C1 segment of cervical spinal cord (tissue), 14 donors: ENCODE results near the gene FAM174C.

ENCODE experiments used
- DNase-seq, 14 donors: peaks; one replicate each; lab custom pipeline; 2025; lab: John Stamatoyannopoulos, UW

Gene FAM174C

DNA sequence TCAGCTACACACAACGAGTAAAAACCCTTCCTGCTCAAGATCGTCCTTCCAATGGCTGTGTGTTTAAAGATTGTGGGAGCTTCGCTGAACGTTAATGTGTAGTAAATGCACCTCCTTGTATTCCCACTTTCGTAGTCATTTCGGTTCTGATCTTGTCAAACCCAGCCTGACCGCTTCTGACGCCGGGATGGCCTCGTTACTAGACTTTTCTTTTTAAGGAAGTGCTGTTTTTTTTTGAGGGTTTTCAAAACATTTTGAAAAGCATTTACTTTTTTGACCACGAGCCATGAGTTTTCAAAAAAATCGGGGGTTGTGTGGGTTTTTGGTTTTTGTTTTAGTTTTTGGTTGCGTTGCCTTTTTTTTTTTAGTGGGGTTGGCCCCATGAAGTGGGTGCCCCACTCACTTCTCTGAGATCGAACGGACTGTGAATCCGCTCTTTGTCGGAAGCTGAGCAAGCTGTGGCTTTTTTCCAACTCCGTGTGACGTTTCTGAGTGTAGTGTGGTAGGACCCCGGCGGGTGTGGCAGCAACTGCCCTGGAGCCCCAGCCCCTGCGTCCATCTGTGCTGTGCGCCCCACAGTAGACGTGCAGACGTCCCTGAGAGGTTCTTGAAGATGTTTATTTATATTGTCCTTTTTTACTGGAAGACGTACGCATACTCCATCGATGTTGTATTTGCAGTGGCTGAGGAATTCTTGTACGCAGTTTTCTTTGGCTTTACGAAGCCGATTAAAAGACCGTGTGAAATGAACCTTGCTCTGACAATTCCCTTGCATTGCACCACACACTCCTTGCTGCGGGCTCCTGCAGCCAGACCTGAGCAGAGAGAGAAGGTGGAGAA lies 2.7 kb upstream of the FAM174C start:
- peak in 1 of 14 donors; percentile 14 for DNase-seq

DNA sequence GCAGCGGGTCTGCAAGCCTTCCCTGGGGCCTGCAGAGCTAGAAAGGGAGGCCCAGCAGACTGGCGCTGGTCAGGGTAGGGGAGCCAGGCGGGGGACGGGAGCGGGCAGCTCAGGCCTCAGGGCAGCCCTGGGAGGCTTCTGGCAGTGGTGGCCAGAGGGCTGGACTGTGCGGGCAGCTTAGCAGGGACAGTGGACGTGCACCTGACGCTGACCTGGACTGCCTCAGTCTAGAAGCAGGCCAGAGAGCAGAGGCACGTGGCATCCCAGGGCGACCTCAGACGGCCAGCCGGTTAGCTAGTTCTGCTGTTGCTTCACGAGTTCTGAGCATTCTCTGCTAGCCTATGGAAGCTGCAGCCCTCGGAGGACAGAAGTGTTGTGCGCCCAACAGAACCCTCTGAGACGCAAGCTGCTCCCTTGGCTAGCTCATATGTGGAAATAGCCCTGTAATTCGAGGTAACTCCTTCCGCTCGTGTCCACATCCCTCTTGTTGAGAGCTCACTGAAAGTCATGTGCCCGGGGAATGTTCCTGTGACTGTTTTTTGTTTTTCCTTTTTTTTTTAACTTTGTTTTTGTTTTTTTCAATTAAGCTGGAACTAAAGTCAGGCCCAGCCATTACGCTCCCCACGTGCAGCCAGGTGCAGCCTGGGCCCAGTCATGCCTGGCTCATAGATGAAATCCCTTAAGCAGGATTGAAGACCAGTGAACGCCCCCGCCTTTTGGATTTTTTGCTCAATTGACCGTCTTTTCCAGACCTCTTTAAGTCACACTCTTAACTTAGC lies 1.9 kb upstream of the FAM174C start:
- no peak for DNase-seq

DNA sequence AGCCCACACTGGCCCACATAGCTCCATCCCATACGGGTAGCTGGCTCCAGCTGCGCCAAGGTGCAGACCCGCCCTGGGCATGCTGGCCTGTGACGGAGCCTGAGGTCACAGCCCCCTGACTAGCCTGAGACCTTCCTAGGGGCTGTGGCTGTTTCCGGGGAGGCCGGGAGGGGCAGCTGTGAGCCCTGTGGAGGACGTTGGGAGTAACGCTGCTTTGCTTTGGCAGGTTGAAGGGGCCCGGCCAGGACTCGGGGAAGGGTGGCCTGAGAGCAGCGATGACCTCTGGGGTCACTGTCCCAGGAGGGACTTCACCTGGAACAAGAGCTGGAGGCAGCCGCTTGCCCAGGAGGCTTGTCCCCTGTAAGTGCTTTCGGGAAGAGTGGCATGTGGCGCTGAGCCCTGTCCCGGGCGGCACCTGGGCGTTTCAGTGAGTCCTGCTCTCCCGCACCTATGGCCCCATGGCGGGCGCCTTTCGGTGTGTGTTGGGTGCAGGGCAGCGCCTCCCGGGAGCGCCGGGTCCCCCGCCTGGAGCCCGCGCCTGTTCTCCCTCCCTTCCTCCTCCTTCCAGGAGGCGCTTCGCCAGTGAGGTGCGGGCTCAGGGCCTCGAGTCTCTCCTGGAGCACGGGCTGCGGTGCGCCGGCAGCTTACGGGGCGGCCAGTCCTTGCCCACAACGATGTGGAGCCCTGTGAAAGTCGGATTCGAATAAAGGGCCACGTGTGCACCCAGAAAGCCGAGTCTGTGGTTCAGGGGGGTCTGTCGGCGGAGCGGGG lies 1.1 kb upstream of the FAM174C start:
- no peak for DNase-seq

DNA sequence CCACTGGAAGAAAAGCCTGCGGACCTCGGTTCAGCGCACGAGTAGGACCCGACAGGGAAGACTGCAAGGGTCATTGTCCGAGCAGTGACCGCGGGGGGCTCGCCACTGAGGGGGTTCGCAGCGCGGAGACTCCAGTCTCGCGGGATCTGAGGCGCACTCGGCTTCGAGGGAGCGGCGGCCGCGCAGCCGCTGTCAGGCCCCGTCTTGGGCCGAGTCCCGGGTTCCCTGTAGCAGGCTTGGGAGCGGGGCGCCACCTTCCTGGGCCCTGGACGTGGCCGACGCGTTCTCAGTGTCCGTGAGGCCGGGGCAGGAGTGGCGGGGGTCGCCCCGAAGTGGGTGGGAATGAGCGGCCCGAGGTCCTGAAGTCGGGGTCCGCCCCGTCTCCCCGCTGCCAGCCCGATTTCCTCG lies 474 bp upstream of the FAM174C start:
- peak in 1 of 14 donors; percentile 66 for DNase-seq

DNA sequence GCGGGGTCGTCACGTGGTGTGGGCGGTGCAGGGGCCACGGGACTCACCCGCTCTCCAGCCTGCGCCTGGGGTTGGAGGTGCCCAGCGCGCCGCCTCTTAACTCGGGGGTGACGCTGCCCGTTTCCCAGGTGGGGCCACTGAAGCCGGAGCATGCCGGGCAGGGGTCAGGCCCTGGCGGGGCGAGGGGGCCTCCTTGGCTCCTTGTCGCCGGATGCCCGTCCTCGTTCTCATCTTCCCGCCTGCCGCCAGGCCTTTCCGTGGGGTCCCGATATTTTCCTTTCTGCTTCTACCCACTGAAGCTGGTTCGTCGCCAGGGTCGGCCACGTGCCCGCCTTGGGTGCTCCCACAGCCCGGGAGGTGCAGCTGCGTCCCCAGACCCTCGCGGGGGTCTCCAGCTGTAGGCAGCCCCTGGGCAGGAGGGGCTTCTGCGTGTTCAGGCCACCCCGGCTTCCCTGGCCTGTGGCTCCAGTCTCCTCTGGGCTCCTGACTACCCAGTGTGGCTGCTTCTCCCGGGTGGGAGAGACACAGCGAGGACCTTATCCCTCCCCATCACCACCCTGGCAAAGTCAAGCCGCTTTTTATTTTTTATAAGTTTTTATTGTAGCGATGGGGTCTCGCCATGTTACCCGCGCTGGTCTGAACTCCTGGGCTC lies 772 bp downstream of the FAM174C start:
- peak in 1 of 14 donors; percentile 80 for DNase-seq

DNA sequence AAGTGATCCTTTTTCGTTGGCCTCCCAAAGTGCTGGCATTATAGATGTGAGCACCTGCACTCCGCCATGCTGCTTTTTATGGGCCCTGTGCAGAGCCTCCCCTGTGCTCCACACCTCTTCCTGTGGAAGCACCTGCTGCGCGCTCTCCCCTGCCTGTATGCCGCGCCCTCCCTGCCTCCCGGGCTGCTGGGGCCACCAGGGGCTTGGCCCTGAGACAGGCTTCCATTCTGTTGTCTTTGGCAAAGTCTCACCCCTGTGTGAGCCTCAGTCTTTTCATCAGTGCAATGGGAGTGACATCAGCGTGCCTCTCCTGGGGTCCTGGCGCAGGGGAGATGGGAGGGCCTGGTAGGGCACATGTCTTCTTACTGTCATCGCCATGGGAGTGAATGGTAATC lies 1.3 kb downstream of the FAM174C start:
- no peak for DNase-seq

DNA sequence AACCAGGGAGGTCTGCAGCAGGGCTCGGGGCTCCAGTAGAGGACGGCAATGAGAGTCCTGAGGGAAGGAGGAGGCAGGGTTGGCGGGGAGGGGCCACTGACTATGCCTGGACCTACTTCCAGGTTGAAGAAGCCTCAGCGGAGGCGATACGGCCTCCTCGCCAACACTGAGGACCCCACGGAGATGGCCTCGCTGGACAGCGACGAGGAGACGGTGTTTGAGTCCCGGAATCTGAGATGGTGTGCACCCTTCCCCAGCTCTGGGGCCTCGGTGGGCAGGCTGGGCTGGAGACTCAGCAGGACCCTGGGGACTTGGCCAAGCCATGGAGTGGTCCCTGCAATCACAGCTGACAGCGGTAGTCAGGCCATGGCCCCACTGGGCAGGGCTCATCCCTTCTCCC lies 1.7 kb downstream of the FAM174C start:
- no peak for DNase-seq

DNA sequence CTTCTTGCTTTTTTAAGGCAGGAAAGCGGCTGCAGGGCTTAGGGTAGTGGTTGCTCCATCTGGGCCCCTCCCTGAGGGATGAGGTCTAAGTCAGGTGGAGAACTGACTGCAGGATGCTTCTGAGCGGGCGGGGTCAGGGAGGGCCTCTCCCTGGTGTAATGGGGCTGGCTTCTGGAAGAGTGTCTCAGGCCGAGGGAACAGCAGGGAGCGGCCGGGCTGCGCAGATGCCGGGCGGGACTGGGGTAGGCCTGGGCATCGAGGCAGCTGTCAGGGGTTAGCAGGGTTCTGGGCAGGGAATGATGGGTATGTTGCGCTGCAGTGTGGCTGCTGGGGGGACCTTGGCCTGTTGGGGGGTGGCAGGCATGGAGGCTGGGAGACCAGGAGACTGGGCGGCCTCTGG lies 2.7 kb downstream of the FAM174C start:
- no peak for DNase-seq

DNA sequence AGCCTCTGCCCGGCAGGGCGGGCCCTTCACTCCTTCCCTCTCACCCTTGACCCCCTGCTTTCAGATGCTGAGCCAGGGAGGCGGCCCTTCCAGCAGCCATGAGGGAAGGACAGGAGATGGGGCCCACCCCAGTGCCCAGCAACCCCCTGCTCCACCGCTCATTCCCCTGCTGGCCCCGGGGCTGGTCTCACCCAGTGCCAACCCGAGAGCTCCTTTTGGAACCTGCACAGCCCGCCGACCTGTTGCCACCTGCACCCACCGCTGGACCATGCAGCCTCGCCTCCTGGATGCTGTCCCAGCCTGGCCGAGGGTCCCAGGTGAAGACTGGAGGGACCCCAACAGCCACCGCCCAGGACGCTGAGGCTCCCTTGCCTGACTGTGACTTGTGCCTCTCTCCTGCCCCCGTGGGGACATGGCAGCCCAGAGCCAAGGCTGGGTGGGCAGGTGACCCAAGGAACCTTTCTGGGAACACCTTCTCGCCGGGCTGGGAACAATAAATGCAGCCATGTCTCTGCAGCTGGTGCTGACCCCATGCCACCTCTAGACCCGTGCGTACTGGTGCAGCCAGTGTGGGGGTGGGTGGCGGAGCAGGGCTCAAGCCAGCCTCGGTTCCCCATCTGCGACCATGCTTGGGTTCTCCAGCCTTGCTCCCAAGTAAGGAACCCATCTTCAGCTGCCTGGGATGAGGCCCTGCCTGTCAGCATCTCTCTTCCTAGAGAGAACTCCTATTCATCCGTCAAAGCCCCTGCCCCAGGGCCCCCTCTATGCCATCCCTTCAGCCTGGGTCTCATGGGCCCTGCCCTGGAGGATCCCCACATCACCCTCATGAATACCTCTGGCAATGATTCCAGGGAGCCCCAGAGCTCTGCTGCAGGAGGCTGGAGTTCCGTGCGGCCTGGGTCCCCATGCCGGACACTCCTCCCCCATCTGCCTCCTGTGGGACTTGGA lies 3.7 kb downstream of the FAM174C start:
- no peak for DNase-seq

DNA sequence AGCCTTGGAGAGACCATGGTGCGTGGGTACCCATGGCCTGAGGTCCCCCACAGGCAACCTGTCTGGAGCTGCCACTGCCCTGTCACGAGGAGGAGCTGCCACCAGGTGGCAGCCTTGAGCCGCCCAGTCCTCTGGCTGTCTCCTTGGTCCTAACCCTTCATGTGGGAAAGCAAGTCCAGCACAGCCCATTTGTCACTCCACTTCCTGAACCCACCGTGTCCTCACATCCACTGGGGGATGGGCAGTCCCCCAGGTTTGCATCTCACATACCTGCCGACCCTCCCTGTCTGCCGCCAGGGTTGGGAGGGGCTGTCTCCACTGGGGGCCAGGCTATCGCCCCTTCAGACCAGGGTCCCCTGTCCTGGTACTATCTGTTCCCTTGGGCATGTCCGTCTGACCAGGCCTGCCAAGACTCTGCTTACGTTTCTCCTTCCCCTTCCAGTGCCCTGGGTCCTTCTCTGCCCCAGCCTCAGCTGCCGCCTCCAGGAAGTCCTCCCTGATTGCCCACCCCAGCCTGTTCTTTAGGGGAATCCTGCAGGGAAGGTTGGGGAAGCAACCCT lies 4.5 kb downstream of the FAM174C start:
- DNase-seq: peak in 13 of 14 donors; percentile 9 to 82 (median 67)

DNA sequence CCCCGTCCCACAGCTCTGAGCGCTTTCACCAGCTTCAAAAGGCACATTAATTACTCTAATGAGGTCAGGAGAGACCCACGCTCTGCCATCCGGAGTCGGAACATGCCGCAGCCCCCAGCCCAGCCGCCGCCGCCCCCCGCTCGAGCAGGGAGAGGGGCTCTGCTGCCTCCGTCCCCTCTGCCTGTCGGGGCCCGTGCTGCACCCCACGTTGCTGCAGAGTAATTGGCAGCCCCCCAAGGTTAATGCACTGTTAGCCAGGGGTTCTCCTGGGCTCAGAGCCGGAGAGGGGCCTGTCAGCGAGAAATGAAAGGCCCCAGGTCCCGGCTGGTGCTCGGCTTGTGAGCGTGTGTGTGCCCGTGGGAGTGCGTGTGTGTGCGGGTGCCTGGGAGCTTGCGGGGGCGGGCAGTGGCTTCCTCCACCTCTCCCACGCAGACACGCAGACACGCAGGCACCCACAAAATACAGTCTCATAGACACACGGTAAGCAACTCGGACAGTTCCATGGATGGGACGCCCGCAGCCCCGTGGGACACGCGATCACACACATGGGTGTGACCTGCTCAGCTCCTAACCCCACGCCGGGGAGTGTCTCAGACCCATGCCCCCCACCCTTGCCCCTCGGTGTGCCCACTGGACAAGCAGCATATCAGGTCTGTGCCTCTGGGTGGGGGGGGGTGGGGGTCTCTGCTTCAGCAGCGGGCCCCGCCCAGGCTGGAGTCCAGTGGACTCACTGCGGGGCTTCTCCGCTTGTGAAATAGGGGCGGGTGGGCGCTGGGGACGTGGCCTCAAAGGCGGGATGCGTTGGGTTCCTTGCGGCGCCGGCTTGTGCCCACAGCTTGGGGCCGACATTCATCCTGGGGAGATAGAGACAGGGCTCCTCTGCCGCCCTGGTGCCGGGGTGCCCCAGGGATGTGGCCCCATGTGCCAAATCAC lies 5.6 kb downstream of the FAM174C start:
- no peak for DNase-seq

DNA sequence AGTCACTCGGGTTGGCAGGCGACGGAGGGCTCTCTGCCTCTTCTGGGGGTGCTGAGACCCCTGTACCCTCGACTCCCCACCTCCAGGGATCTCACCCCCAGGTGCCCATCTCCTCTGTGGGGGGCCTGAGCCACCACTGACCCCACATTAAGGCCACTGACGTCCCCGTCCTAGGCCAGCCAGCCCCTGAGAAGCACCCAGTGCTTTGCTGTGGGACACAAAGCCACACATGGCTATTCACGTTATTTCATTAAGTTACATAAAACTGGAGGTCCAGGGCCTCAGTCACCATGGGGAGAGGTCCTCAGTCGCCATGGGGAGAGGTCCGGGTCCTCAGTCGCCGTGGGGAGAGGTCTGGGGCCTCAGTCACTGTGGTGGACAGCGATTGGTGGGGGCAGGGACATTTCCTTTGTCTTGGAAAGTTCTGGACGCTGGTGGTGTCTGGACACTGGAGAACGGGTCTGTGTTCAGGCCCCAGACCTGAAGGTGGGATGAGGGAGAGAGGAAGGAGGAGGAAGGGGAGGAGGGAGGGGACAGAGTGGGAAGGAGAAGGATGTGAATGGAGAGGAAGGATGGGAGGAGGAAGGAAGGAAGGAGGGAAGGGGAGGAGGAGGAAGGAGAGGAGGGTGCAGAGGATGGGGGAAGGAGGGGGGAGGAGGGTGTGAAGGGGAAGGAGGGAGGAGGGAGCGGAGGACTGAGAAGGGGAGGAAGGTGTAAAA lies 6.4 kb downstream of the FAM174C start:
- DNase-seq: no peak

DNA sequence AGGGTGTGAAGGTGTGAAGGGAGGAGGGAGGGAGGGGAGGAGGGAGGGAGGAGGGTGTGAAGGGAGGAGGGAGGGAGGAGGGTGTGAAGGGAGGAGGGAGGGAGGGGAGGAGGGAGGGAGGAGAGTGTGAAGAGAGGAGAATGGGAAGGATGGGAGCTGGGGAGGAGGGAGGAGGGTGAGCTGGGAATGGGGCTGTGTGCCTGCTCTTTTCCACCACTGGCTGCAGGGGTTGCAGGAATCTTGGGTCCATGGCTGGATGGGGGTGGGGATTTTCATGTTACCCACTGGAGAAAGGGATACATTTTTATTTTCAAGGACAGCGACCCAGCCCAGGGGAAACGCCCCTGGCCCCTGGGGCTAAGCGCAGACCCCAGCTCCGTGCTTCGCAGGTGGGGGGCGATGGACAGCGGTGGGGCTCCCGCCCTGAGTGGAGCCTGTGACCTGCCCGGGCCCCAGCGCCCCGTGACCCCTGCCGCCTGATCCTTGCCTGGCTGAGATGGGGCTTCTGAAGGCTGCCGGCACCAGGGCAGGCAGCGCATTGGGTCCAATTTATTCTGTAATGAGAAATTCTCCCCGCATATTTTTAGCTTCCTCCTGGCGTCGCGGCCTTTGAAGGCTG lies 7.4 kb downstream of the FAM174C start:
- DNase-seq: no peak

DNA sequence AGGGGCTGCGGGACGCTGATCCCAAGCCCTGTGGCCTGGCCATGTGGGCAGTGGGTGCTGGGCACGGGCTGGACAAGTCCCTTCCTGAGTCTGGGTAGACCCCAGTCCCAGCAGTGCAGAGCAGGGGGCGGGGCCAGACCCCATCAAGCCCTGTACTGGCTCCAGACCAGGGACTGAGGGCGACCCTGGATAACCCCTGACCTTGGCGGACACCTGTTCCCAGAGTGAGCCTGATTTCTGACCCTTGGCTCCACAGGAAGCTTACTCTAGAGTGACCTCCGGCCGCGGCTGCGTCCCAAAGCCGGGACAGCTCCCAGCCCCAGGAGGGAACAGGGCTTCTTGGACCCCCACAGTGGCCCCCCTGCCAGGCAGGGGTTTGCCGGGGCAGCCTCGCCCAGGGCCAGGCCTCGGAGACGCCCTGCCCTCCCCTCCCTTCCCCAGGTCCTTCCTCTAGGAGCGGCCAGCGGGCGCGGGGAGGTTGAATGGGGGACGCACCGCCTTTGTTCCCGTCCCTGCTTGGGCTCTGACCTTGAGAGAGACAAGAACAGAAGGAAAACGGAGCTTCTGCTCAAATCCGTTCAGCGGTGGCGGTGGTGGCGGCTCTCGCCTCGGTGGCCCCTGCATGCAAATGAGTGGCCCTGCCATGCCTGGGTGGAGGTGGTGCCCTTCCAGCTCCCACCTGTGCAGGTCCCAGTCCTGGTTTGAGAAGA lies 8.0 kb downstream of the FAM174C start:
- DNase-seq: no peak

DNA sequence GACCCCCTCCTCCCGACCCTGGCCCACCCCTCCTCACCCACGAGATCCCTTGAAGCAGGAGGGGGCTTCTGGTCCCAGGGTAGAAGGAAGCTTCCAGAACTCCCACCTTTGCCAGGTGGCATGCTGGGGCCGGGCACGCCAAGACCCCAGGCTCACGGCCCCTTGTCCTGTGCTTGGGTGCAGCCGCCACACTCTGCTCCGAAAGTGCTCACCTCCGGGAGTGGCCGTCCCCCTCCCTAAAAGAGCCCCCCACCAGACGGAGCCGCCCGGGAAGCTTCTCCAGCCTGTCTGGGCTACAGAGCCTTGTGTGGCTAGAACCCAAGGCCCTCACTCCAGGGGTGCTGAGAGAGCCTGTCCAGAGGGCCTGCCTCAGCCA lies 8.6 kb downstream of the FAM174C start:
- DNase-seq: no peak

DNA sequence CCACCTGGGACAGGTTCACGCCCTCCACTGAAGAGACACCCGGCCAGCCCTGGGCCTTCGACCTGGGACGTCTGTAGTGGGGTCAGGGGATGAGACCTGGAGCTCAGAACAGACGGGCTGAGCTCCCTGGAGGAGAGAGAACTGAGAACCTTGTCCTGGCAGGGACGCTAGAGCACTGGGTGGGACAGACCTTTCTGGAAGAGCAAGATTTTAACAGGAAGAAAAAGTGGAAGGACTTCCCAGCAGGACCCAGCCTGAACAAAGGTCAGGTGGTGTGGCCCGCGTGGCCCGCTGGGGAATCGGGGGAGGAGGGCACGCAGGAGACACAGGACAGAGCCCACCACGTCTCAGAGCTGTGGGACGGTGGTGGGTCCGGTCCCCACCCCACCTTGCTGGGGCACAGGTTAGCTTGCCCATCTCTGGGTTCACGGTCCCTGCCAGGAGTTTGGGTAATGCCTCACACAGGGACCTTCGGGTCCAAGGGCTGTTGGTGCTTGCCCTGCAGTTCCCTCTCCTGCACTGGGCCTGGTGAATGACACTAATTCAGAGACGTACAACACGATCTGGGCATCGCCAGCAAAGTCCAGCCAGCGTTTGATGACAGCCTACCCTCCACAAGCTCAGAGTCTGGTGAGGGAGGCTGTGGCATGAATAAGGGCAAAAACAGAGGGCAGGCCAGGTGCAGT lies 9.1 kb downstream of the FAM174C start:
- no peak for DNase-seq
